GM23248 (cell line): ENCODE results near the gene TMEM154. TPM values are rescaled to one million over a fixed set of nuclear protein-coding genes. Genes with fewer than 3 reads are reported as not detected.

ENCODE experiments used
- DNase-seq: peaks from one replicate; pipeline ENCODE4 v3.0.0-alpha.2; 2015
- H2AFZ ChIP-seq: fragments of 200-600 bp; sonication (generic); 2 replicates; pipeline ENCODE4 v1.6.1; 2016; ENCODE audit warnings: antibody characterized with exemption
- H3F3A ChIP-seq: fragments of 200-600 bp; sonication (generic); 2 replicates; pipeline ENCODE4 v1.6.1; 2016; ENCODE audit warnings: mild to moderate bottlenecking, antibody characterized with exemption, mixed run types; ENCODE audit not compliant: insufficient read depth
- H3K27ac ChIP-seq: fragments of 200-600 bp; sonication (generic); 2 replicates; pipeline ENCODE4 v1.5.1; 2016; ENCODE audit warnings: mild to moderate bottlenecking
- H3K27me3 ChIP-seq: fragments of 200-600 bp; sonication (generic); replicated peaks from 2 replicates; pipeline ENCODE4 v1.6.1; 2016; ENCODE audit warnings: mild to moderate bottlenecking; ENCODE audit not compliant: insufficient read depth
- H3K36me3 ChIP-seq: fragments of 200-600 bp; sonication (generic); 2 replicates; pipeline ENCODE4 v1.6.1; 2016; ENCODE audit warnings: low read depth, mild to moderate bottlenecking
- H3K4me1 ChIP-seq: fragments of 200-600 bp; sonication (generic); 2 replicates; pipeline ENCODE4 v1.6.1; 2016; ENCODE audit warnings: mild to moderate bottlenecking; ENCODE audit not compliant: insufficient read depth
- H3K4me2 ChIP-seq: fragments of 200-600 bp; sonication (generic); one replicate; pipeline ENCODE4 v1.6.1; 2016; ENCODE audit warnings: mild to moderate bottlenecking; ENCODE audit not compliant: unreplicated experiment
- H3K4me3 ChIP-seq: fragments of 200-600 bp; sonication (generic); 2 replicates; pipeline ENCODE4 v1.5.1; 2016; ENCODE audit warnings: mild to moderate bottlenecking
- H3K79me2 ChIP-seq: fragments of 200-600 bp; sonication (generic); 2 replicates; pipeline ENCODE4 v1.6.1; 2016; ENCODE audit warnings: mild to moderate bottlenecking; ENCODE audit not compliant: insufficient read depth
- H3K9ac ChIP-seq: fragments of 200-600 bp; sonication (generic); 2 replicates; pipeline ENCODE4 v1.6.1; 2016; ENCODE audit warnings: mild to moderate bottlenecking
- H3K9me2 ChIP-seq: fragments of 200-600 bp; sonication (generic); 2 replicates; pipeline ENCODE4 v1.6.1; 2016; ENCODE audit warnings: mixed run types, mild to moderate bottlenecking, moderate library complexity; ENCODE audit not compliant: insufficient read depth
- H3K9me3 ChIP-seq: fragments of 200-600 bp; sonication (generic); one replicate; pipeline ENCODE4 v1.6.1; 2017; ENCODE audit warnings: low read depth
- H4K20me1 ChIP-seq: fragments of 200-600 bp; sonication (generic); 2 replicates; pipeline ENCODE4 v1.6.0; 2016; ENCODE audit not compliant: insufficient read depth
- EZH2 ChIP-seq: fragments of 200-600 bp; sonication (generic); IDR thresholded peaks from 2 replicates; pipeline ENCODE4 v1.6.1; 2018; ENCODE audit warnings: antibody characterized with exemption, mild to moderate bottlenecking; ENCODE audit not compliant: insufficient read depth, poor library complexity, severe bottlenecking
- EZH2phosphoT487 ChIP-seq: fragments of 200-600 bp; sonication (generic); IDR thresholded peaks from 2 replicates; pipeline ENCODE4 v1.6.1; 2018; ENCODE audit warnings: antibody characterized with exemption, moderate library complexity, mild to moderate bottlenecking, low read depth; ENCODE audit not compliant: insufficient read depth
- WGBS, 2 experiments: methylation state at CpG; one replicate each; pipeline ENCODE4 v1.1.6; 2015 to 2017; ENCODE audit warnings: low lambda C conversion rate in 2 of 2, low coverage in 1 of 2; ENCODE audit errors: missing lambda C conversion rate in 2 of 2; 5-methylcytosine and 5-hydroxymethylcytosine counted together
- in situ Hi-C: fragments of 300-500 bp; cut with MboI; formaldehyde crosslinking; loops from 2 replicates; pipeline ENCODE4 v1.15.0; 2020
- polyA plus RNA-seq: library from polyadenylated mRNA; unstranded; fragments of >200 nt; fragmentation: Nextera tagmentation; extraction: Ambion mirVana; gene quantifications from 2 replicates; pipeline ENCODE4 v1.2.1, GENCODE V29; 2016
- total RNA-seq: library from RNA; depleted of rRNA; stranded (reverse); fragments of >200 nt; shearing (Covaris generic); gene quantifications from 2 replicates; pipeline ENCODE4 v1.2.3, GENCODE V29; 2014

TMEM154 gene
- total and polyA plus RNA-seq, 2 experiments from 2014 or later = 11.9 to 17.3 TPM

DNA sequence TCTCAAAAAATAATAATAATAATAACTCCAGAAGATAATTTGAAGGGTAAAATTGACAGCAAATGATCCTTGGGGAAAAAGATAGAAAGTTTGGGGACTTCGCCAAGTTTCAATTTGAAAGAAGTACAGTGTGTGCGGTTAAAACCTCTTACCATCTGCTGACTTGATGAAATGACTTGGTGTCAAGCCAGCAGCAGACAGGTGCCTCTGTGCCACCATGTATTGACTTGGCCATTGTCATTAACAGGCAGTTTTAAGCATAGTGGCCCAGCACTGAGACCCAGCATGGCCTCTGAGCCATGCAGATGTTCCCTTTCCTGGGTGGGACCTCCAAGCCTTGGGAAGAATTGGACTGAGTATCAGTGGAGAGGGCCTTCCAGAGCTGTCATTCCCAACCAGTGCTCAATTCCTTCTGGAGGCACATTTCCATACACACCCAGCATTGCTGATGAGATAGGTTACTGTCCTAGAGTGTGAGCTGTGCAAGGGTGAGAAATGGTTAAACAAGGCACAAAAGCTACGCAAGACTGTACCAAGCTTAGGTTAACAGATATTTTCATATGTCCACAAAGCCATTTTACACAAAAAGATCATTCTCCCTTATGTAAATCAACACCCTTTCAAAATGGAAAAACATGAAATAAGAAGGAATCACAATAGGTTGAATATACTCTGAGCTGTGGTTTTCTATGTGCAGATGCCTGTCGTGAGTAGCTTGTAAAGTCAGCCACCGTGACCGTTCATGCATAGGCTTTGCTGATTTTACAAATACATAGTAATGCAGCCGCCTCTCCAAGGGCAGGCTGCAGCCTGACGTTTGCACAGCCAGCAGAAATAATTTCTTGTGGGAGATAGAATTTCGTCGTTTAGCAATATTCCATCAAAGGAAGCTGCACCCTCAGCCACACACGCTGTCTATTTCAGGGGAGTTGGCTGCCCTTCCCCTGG, 84.5 kb downstream of the TMEM154 start:
- TF ChIP-seq EZH2 (no peak), EZH2phosphoT487 (no peak)
- WGBS, 2 experiments = 68 to 73% methylated on average over 11 of the region's 11 CpGs
- Histone ChIP-seq H3K27ac (no peak overlapping the region), H3K9me2 (no peaks in the 10 kb centered on the region), H3K79me2 (no peaks in the 10 kb centered on the region), H3K36me3 (no peaks in the 10 kb centered on the region), H3K4me1 (peaks cover 10% of the 10 kb centered on the region), H3K9ac (no peak overlapping the region), H3K27me3 (no peaks in the 10 kb centered on the region), H3K4me2 (no peak overlapping the region), H2AFZ (no peak overlapping the region), H3F3A (peaks cover 7% of the 10 kb centered on the region), H4K20me1 (no peaks in the 10 kb centered on the region), H3K4me3 (no peak overlapping the region), H3K9me3 (no peaks in the 10 kb centered on the region)
- DNase-seq = no peak
- in situ Hi-C loops = no loop called here

DNA sequence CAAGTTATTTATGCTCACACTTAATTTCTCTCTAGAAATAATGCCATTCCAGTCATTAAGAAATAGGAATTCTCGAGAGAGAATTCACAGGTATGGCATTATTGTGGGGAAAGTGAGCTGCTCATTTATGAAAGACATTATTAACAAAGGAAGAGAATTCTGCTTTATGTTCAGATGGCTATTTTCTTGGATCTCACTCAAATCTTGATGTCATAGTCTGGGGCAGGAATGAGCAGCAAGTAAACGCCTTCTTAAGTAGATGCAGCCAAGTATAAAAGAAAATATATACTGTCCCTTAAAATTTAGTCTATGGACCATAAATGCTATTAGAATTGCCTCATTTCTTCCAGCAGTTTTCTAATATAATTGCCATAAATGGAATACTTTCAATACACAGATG, 85.7 kb downstream of the TMEM154 start:
- Histone ChIP-seq H3K4me1 (peaks cover 21% of the 10 kb centered on the region), H3K9ac (no peak overlapping the region), H3K79me2 (no peaks in the 10 kb centered on the region), H2AFZ (no peak overlapping the region), H4K20me1 (no peaks in the 10 kb centered on the region), H3K9me3 (no peaks in the 10 kb centered on the region), H3K27me3 (no peaks in the 10 kb centered on the region), H3F3A (peaks cover 19% of the 10 kb centered on the region), H3K4me3 (no peak overlapping the region), H3K36me3 (no peaks in the 10 kb centered on the region), H3K4me2 (no peak overlapping the region), H3K27ac (no peak overlapping the region), H3K9me2 (no peaks in the 10 kb centered on the region)
- in situ Hi-C loops = no loop called here
- TF ChIP-seq EZH2phosphoT487 (no peak), EZH2 (no peak)
- WGBS, 2 experiments = 85 to 88% methylated on average over 2 of the region's 2 CpGs
- DNase-seq = no peak

DNA sequence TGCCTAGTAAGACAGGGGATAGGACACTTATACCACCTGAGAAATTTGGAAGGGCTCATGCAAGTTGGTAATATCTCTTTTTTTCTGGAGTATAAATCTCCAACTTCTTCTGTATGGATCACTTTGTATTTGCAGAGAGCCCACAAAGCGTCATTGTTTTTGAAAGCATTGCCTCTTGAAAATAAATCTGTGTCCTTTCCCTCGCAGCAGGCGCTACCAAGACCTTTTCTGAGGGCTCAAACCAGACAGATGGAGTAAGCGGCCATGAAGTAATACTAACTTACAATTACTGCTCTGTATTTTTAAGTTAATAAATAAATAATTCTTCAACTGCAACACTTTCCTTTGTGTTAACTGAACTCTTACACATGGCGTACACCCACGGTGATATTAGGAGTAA, 87.9 kb downstream of the TMEM154 start:
- H3K36me3 ChIP-seq = no peaks in the 10 kb centered on the region
- WGBS, 2 experiments = 93% methylated on average over 6 of the region's 6 CpGs
- DNase-seq = no peak
- H3F3A ChIP-seq = peaks cover 19% of the 10 kb centered on the region
- peak overlapping the region; percentile 40; the same call in 1 of the 2 replicates for H2AFZ ChIP-seq
- H3K9me3 ChIP-seq = no peaks in the 10 kb centered on the region
- no peak overlapping the region for H3K4me2 ChIP-seq
- H3K4me3 ChIP-seq = no peak overlapping the region
- no peaks in the 10 kb centered on the region for H4K20me1 ChIP-seq
- H3K9me2 ChIP-seq = no peaks in the 10 kb centered on the region
- H3K27me3 ChIP-seq = no peaks in the 10 kb centered on the region
- in situ Hi-C loops = no loop called here
- peaks cover 21% of the 10 kb centered on the region for H3K4me1 ChIP-seq
- H3K9ac ChIP-seq = no peak overlapping the region
- H3K79me2 ChIP-seq = no peaks in the 10 kb centered on the region
- TF ChIP-seq EZH2phosphoT487 (no peak), EZH2 (no peak)
- no peak overlapping the region for H3K27ac ChIP-seq

DNA sequence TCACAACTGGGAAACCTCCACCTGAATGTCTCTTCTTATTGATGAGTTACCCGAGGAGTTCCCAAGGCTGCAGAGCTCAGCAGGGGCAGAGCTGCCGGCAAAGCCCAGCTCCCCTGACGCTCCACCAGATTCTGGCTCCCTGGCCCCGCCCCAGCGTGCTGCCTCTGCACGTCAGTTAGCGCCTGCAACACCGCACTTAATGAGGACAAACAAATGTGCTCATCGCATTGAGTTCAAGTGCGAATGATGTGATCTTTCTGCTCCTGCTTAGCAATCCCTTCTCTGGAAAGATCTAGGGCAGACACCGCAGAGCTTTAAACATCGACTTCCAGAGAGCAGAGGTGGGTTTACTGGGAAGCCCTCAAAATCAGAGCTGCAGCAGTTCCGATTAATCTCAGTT, 88.4 kb downstream of the TMEM154 start:
- H3K27me3 ChIP-seq = no peaks in the 10 kb centered on the region
- TF ChIP-seq EZH2 (no peak), EZH2phosphoT487 (no peak)
- no peaks in the 10 kb centered on the region for H3K79me2 ChIP-seq
- DNase-seq = peak; percentile 71
- peak overlapping the region; percentile 25 for H3K4me3 ChIP-seq
- WGBS, 2 experiments = 7 to 9% methylated on average over 13 of the region's 13 CpGs
- no peak overlapping the region for H3K9ac ChIP-seq
- H3F3A ChIP-seq = peaks cover 19% of the 10 kb centered on the region
- H3K4me1 ChIP-seq = peaks cover 21% of the 10 kb centered on the region
- no peaks in the 10 kb centered on the region for H4K20me1 ChIP-seq
- in situ Hi-C loops = no loop called here
- peak overlapping the region; percentile 40; the same call in 1 of the 2 replicates for H2AFZ ChIP-seq
- H3K9me2 ChIP-seq = no peaks in the 10 kb centered on the region
- no peaks in the 10 kb centered on the region for H3K36me3 ChIP-seq
- peak overlapping the region; percentile 51 for H3K4me2 ChIP-seq
- no peaks in the 10 kb centered on the region for H3K9me3 ChIP-seq
- no peak overlapping the region for H3K27ac ChIP-seq
